ENCODE measurements around the gene STARD10.
A peak's percentile ranks its signal among the peaks of the same experiment; 100 is the strongest.
"Not testable (repeated sequence)": the region's sequence is repeated elsewhere in the genome, so short reads cannot be mapped to it uniquely, and the experiment has no call there.

Gene STARD10

DNA sequence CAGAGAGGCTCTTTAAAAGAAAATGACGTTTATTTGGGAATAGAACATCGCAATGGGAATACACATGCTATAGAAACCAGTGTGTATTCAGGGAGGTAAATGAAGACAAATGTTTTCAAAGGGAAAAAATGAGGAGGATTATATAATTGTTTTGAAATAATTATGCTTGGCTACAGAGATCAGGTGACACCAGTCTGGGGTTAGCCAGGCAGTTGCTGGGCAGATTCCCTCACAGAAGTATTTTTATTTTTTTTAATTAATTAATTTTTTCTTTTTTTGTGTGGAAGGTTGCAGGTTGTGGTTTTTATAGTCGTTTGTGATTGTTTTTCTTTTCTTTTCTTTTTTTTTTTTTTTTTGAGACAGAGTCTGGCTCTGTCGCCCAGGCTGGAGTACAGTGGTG is 5.6 kb upstream of the STARD10 start:
- H3K9me3 ChIP-seq (ENCODE audit: low read length), result no peaks in the 10 kb centered on the region
- H3K27ac ChIP-seq (ENCODE audit: low read depth, low read length), result no peak overlapping the region
- H3K27me3 ChIP-seq (ENCODE audit: control insufficient read depth in 1 of 2, insufficient read depth in 2 of 2, low read length in 2 of 2), result no peaks in the 10 kb centered on the region
- H3K4me3 ChIP-seq (ENCODE audit: low read depth in 1 of 2, low read length in 2 of 2), result no peak overlapping the region
- H3K36me3 ChIP-seq (ENCODE audit: insufficient read depth, low read length), result no peaks in the 10 kb centered on the region
- no peak overlapping the region for H3K9ac ChIP-seq (ENCODE audit: low read length)
- H3K4me1 ChIP-seq (ENCODE audit: insufficient read depth, low read length), result no peaks in the 10 kb centered on the region

DNA sequence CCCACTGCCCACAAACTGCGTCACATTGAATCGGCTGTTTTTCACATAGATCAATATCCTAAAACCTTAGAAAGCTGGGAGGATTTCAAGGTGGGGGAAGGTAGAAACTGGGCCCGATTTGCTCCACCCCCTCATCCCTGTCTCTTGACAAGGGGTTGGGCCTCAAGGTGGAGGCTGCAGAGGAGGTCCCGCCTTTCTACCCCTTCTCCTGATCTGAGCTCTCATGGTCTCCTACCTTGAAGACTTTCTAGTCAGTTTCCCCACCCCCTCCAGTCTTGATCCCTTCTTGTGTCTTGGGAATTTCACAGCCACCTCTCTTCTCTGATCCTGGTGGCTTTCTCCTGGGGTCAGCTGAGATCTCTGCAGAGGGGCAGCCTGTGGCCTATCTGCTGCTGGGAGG is 4.5 kb upstream of the STARD10 start:
- no peaks in the 10 kb centered on the region for H3K36me3 ChIP-seq (ENCODE audit: insufficient read depth, low read length)
- no peak overlapping the region for H3K27ac ChIP-seq (ENCODE audit: low read depth, low read length)
- peaks cover under 1% of the 10 kb centered on the region for H3K4me1 ChIP-seq (ENCODE audit: insufficient read depth, low read length)
- H3K4me3 ChIP-seq (ENCODE audit: low read depth in 1 of 2, low read length in 2 of 2), result no peak overlapping the region
- no peak overlapping the region for H3K9ac ChIP-seq (ENCODE audit: low read length)
- no peaks in the 10 kb centered on the region for H3K27me3 ChIP-seq (ENCODE audit: control insufficient read depth in 1 of 2, insufficient read depth in 2 of 2, low read length in 2 of 2)
- H3K9me3 ChIP-seq (ENCODE audit: low read length), result no peaks in the 10 kb centered on the region

DNA sequence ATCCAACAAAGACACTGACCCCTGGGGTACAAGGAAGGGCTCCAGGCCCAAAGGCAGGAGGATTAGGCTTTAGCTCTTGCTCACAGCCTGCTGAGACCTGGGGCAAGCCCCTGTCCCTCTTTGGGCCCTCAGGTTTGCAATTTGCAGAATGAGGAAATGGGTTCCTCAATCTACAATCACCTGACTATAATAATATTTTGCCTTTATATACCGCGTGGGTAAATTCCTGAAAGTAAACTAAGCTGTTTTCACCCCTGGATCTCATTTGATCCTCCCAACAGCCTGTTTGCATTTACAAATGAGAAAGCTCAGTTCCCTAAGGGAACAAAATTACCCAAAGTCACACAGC is 797 bp downstream of the STARD10 start:
- no peaks in the 10 kb centered on the region for H3K36me3 ChIP-seq (ENCODE audit: insufficient read depth, low read length)
- no peaks in the 10 kb centered on the region for H3K27me3 ChIP-seq (ENCODE audit: control insufficient read depth in 1 of 2, insufficient read depth in 2 of 2, low read length in 2 of 2)
- H3K4me1 ChIP-seq (ENCODE audit: insufficient read depth, low read length), result peaks cover 12% of the 10 kb centered on the region
- H3K9me3 ChIP-seq (ENCODE audit: low read length), result no peaks in the 10 kb centered on the region
- H3K27ac ChIP-seq (ENCODE audit: low read depth, low read length), result peak overlapping the region; percentile 48
- H3K9ac ChIP-seq (ENCODE audit: low read length), result peak overlapping the region; percentile 4
- peak overlapping the region in 1 of 2 donors; percentile 79 for H3K4me3 ChIP-seq (ENCODE audit: low read depth in 1 of 2, low read length in 2 of 2)

DNA sequence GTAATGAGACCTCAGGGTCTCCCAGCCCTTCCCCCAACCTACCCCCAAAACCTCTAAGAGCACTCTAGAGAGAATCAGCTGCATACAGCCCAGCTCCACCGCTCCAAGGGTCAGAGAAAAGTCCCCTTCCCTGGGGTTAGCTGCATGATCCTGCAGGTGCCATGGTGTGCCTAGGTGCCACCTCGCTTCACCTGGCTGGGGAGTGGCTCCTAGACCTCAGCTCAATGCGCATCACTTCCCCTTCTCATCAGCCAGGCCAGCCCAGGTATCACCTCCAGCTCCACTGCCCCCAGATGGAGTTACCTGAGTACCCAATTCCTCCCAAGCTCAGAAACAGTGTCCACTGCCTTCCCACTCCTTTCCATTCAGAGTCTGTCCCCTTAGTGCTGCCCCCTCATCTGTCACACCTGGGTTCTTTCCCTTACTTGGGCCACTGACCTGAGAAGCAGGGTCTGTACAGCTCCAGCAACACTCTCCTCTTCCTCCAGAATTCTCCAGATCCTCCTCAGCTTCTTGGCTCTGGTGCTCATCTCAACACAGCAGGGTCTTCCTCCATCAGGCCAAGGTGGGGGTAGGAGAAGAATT is 1.3 kb downstream of the STARD10 start:
- H3K27ac ChIP-seq (ENCODE audit: low read depth, low read length), result peak overlapping the region; percentile 48
- H3K9me3 ChIP-seq (ENCODE audit: low read length), result no peaks in the 10 kb centered on the region
- peak overlapping the region; percentile 4 for H3K9ac ChIP-seq (ENCODE audit: low read length)
- no peaks in the 10 kb centered on the region for H3K27me3 ChIP-seq (ENCODE audit: control insufficient read depth in 1 of 2, insufficient read depth in 2 of 2, low read length in 2 of 2)
- no peaks in the 10 kb centered on the region for H3K36me3 ChIP-seq (ENCODE audit: insufficient read depth, low read length)
- H3K4me3 ChIP-seq (ENCODE audit: low read depth in 1 of 2, low read length in 2 of 2), result peak overlapping the region in 1 of 2 donors; percentile 79
- H3K4me1 ChIP-seq (ENCODE audit: insufficient read depth, low read length), result peaks cover 12% of the 10 kb centered on the region

DNA sequence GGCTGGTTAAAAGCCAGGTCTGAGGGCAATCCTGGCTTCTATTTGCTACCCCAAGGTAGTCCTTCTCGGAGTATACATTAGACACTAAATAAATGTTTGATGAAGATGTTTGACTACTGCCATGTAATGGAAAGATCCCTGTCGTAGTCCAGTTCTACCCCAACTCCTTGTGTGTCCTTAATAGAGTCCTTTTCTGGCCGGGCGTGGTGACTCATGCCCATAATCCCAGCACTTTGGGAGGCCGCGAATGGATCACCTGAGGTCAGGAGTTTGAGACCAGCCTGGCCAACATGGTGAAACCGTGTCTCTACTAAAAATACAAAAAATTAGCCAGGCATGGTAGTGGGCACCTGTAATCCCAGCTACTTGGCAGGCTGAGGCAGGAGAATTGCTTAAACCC is 2.6 kb downstream of the STARD10 start:
- H3K9me3 ChIP-seq (ENCODE audit: low read length); H3K9ac ChIP-seq (ENCODE audit: low read length); H3K27ac ChIP-seq (ENCODE audit: low read depth, low read length); H3K4me3 ChIP-seq (ENCODE audit: low read depth in 1 of 2, low read length in 2 of 2); H3K36me3 ChIP-seq (ENCODE audit: insufficient read depth, low read length); H3K27me3 ChIP-seq (ENCODE audit: control insufficient read depth in 1 of 2, insufficient read depth in 2 of 2, low read length in 2 of 2): not testable (repeated sequence)
- peaks cover 12% of the 10 kb centered on the region for H3K4me1 ChIP-seq (ENCODE audit: insufficient read depth, low read length)

DNA sequence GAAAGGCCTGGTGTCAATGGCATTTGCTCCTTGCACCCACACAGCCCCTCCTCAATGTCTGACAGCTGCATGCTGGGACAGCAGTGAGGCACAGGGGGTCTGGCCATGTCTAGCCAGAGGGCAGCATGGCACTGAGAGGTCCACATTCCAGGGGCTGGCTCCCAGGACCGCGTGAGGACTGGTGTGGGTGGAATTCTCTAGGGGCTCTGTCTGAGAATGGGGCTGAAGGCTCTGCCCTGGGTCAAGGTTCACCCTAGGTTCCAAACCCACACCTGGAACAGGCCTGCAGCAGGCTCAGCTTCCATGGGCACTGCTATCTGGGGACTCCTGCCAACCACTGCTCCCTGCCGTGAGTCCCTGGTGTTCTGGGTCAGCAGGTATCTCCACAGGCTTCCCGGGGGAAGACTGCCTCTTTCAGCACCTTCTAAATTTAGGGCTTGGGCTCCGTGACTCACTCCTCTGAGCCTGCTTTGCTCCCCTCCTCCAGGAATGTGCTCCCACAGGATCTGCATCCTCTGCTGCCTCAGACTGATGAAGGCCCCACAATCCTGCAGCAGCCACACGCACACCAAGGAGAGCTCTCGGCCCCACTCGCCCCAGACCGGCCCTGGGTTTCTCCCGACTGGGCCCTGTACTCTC is 4.2 kb downstream of the STARD10 start:
- Histone ChIP-seq H3K4me1 (ENCODE audit: insufficient read depth, low read length) (peaks cover 12% of the 10 kb centered on the region), H3K4me3 (ENCODE audit: low read depth in 1 of 2, low read length in 2 of 2) (no peak overlapping the region), H3K27ac (ENCODE audit: low read depth, low read length) (no peak overlapping the region), H3K9me3 (ENCODE audit: low read length) (no peaks in the 10 kb centered on the region), H3K27me3 (ENCODE audit: control insufficient read depth in 1 of 2, insufficient read depth in 2 of 2, low read length in 2 of 2) (no peaks in the 10 kb centered on the region), H3K36me3 (ENCODE audit: insufficient read depth, low read length) (no peaks in the 10 kb centered on the region), H3K9ac (ENCODE audit: low read length) (no peak overlapping the region)

DNA sequence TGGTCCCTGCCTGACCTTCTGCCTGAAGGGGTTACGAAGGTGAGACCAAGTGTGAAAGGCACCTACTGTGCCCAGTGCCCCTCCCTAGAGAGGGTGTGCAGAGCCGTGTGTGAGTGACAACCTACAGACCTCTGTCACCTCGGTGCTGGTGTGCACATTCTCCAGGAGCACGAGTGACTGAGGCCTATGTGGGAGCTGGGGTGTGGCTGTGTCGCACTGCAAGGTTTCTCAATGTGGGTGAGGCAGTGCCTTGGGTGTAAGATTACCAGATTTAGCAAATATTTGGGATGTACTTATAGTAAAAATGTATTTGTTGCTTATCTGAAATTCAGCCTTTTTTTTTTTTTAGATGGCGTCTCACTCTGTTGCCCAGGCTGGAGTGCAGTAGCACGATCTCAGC is 5.6 kb downstream of the STARD10 start:
- Histone ChIP-seq H3K27ac (ENCODE audit: low read depth, low read length) (no peak overlapping the region), H3K9me3 (ENCODE audit: low read length) (no peaks in the 10 kb centered on the region), H3K27me3 (ENCODE audit: control insufficient read depth in 1 of 2, insufficient read depth in 2 of 2, low read length in 2 of 2) (no peaks in the 10 kb centered on the region), H3K36me3 (ENCODE audit: insufficient read depth, low read length) (no peaks in the 10 kb centered on the region), H3K4me3 (ENCODE audit: low read depth in 1 of 2, low read length in 2 of 2) (no peak overlapping the region), H3K4me1 (ENCODE audit: insufficient read depth, low read length) (peaks cover 10% of the 10 kb centered on the region), H3K9ac (ENCODE audit: low read length) (no peak overlapping the region)

DNA sequence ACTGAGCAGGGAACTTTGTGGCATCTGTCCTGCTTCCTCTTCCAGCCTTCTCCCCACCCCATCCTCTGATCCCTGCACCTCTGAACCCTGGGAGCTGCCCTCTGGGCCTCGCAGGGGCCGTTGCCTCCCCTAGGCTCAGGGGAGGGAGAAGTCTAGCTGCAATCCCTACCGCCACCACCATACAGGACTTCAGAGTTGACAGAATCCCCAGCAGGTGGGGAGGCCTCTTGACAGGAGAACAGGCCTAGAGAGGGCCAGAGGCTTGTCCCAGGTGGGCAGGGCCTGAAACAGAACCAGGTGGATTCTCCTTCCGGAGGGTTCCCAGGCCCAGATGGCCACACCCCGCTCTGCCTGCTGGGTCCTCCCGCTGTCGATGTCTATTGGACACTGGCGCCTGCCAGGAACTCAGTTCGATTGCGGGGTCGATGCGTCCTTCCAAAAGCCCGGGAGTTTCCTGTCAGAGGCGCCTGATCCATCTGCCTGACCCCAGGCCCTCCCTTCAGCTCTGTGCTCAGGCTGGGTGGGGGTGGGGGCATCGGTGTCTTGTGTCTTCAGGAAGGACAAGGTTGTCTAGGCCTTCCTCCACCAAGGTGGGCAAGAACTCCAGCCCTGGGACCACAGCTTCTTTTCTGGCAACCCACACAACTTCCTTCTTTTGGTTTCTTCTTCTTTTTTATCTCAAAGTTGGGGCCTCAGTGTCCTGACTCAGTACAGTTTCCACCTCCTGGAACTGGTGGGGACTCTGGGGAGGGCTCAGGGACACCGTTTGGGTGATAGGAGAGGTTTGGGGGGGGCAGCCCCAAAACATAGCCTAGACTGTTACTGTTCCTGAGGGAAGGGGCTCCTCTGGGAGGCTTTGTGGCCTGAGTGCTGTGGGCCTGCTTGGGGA is 6.4 kb downstream of the STARD10 start:
- Histone ChIP-seq H3K27me3 (ENCODE audit: control insufficient read depth in 1 of 2, insufficient read depth in 2 of 2, low read length in 2 of 2) (no peaks in the 10 kb centered on the region), H3K9me3 (ENCODE audit: low read length) (no peaks in the 10 kb centered on the region), H3K36me3 (ENCODE audit: insufficient read depth, low read length) (no peaks in the 10 kb centered on the region), H3K4me1 (ENCODE audit: insufficient read depth, low read length) (peaks cover 3% of the 10 kb centered on the region), H3K4me3 (ENCODE audit: low read depth in 1 of 2, low read length in 2 of 2) (no peak overlapping the region), H3K9ac (ENCODE audit: low read length) (no peak overlapping the region), H3K27ac (ENCODE audit: low read depth, low read length) (no peak overlapping the region)

DNA sequence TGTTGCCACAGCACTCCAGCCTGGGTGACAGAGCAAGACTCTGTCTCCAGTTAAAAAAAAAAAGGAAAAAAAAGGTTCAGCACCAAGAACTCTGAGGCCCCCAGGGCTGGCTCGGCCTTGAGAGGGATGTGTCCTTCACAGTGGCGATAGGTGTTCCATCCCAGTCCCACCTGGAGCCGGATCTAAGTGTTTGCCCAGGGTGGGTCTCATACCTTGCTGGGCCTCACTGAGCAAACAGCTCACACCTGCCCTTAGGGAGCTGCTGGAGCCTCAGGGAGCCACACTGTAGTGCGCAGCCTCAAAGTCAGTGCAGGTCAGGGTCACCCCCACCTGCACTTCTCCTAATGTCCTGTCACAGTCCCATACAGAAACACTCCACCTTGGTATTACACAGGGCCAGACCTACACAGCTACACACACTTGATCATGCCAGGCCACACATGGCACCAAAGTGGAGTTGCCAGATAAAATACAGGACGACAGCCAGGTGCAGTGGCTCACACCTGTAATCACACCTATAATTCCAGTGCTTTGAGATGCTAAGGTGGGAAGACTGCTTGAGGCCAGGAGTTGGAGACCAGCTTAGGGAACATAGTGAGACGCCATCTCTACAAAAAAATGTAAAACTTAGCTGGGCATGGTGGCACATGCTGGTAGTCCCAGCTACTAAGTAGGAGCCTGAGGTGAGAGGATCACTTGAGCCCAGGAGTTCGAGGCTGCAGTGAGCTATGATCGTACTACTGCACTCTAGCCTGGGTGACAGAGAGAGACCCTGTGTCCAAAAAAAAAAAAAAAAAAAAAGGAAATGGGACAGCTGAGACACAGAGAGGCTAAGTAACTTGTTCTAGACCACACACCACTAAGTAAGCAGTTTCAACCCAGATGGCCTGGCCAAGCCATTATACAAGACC is 7.3 kb downstream of the STARD10 start:
- peaks cover 6% of the 10 kb centered on the region for H3K4me1 ChIP-seq (ENCODE audit: insufficient read depth, low read length)
- no peak overlapping the region for H3K4me3 ChIP-seq (ENCODE audit: low read depth in 1 of 2, low read length in 2 of 2)
- no peak overlapping the region for H3K27ac ChIP-seq (ENCODE audit: low read depth, low read length)
- no peaks in the 10 kb centered on the region for H3K27me3 ChIP-seq (ENCODE audit: control insufficient read depth in 1 of 2, insufficient read depth in 2 of 2, low read length in 2 of 2)
- no peak overlapping the region for H3K9ac ChIP-seq (ENCODE audit: low read length)
- no peaks in the 10 kb centered on the region for H3K36me3 ChIP-seq (ENCODE audit: insufficient read depth, low read length)
- H3K9me3 ChIP-seq (ENCODE audit: low read length), result no peaks in the 10 kb centered on the region

DNA sequence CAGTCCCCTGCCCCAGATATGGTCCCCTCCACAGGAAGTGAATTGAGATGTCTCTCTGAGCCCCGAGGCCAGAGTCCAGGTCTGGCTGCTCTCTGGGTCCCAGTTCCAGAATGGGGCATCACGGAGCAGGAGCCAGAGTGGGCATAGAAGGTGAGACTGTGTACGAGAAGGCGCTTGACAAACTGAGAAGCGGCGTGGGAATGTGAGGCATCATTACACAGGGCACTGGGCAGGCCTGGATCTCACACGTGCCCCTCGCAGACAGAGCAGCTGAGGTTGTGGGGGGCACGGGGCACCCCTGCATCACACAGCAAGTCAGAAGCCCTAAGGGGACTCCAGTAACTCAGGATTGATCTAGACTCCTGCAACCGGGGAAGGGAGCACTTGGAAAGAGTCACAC is 9.2 kb downstream of the STARD10 start:
- Histone ChIP-seq H3K27me3 (ENCODE audit: control insufficient read depth in 1 of 2, insufficient read depth in 2 of 2, low read length in 2 of 2) (no peaks in the 10 kb centered on the region), H3K9me3 (ENCODE audit: low read length) (no peaks in the 10 kb centered on the region), H3K27ac (ENCODE audit: low read depth, low read length) (no peak overlapping the region), H3K36me3 (ENCODE audit: insufficient read depth, low read length) (no peaks in the 10 kb centered on the region), H3K9ac (ENCODE audit: low read length) (no peak overlapping the region), H3K4me1 (ENCODE audit: insufficient read depth, low read length) (peaks cover 18% of the 10 kb centered on the region), H3K4me3 (ENCODE audit: low read depth in 1 of 2, low read length in 2 of 2) (no peak overlapping the region)
